GM12874 (cell line): ENCODE measurements around the gene PDZRN3.

Source experiments
- TF ChIP-seq, protein P1 (sequence below): IDR thresholded peaks from 2 replicates; pipeline ENCODE4 v1.5.1; 2011; ENCODE audit warnings: low read depth, mild to moderate bottlenecking, control low read depth, low read length, moderate library complexity; ENCODE audit not compliant: insufficient read depth

The PDZRN3 gene

GRCh38 chr3:73535931-73536330, 88.8 kb downstream of the PDZRN3 start:
- TF ChIP-seq, protein P1, sequence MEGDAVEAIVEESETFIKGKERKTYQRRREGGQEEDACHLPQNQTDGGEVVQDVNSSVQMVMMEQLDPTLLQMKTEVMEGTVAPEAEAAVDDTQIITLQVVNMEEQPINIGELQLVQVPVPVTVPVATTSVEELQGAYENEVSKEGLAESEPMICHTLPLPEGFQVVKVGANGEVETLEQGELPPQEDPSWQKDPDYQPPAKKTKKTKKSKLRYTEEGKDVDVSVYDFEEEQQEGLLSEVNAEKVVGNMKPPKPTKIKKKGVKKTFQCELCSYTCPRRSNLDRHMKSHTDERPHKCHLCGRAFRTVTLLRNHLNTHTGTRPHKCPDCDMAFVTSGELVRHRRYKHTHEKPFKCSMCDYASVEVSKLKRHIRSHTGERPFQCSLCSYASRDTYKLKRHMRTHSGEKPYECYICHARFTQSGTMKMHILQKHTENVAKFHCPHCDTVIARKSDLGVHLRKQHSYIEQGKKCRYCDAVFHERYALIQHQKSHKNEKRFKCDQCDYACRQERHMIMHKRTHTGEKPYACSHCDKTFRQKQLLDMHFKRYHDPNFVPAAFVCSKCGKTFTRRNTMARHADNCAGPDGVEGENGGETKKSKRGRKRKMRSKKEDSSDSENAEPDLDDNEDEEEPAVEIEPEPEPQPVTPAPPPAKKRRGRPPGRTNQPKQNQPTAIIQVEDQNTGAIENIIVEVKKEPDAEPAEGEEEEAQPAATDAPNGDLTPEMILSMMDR, result no peak

DNA sequence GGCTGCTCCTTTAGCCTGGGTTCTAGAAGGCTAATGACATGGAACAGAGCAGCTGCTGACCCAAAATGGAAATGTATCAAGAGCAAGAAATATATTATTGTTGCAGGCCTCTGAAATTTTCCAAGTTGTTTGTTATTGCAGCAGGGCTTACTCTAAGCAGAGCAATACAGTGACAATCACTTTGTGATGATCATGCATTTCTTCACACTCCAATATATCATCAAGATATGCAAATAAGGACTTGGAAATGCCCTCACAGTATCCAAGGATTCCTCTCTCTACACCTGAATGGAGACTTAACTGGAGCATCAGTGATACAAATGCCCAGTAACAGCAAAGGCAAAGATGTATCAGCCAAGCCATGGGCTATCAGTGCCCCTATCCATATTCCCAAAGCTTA, 89.6 kb downstream of the PDZRN3 start:
- TF ChIP-seq, protein P1, result no peak

DNA sequence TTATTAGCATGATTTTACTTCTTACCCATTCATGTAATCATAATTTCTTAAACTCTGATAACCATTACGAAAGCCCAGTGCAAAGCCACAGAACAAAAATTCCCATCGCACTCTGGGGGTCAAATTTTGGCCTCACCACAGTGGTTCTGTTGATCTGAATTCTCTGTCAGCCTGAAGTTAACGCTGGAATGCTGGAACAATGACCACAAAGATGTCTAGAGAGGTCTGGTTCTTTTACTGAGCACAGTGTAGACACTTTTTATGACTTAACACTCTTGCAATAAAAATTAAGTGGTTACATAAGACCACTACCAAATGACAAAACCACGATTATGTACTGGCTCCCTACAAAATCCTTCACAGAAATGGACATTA, 94.7 kb downstream of the PDZRN3 start:
- TF ChIP-seq, protein P1, result no peak

- TF ChIP-seq, protein P1, result no peak
Measured at GRCh38 chr3:73529308-73530021, 95.3 kb downstream of the PDZRN3 start.

DNA sequence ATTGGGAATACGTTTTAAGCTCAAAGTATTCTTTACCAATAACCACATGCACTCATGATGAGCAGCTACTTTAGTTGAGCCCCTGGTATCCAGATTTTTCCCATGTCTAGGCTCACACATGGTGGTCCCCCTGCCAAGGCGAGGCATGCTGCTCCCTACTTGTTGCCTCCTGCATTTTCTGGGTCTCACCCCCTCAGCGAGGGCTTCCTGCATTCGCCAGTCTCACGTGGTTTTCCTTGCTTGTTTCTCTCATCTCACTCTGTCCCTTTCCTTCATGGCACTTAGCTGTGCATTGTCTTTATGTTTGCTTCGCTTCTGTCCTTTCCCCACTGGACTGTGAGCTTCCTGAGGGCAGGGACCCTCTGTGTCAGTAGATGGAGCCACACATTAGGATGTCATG, 99.2 kb downstream of the PDZRN3 start:
- TF ChIP-seq, protein P1, result no peak

DNA sequence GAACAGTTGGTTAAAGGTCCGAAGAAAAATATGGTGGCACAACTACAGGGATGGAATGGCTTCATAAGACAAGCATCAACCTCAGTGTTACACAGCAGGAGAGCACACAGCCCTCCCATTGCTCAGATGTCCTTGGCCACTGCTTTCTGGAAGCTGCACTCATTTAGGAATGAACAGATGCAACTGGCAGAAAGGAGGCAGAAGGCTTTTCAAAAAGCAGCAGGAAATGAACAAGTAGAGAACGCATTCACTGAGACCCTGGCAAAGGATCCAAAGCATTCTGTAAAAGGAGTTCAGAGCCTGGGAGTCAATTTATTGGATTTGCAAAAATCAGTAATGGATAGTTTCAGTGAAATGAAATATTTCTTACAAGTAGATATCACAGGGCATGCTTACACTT, 101.1 kb downstream of the PDZRN3 start:
- TF ChIP-seq, protein P1, result no peak

DNA sequence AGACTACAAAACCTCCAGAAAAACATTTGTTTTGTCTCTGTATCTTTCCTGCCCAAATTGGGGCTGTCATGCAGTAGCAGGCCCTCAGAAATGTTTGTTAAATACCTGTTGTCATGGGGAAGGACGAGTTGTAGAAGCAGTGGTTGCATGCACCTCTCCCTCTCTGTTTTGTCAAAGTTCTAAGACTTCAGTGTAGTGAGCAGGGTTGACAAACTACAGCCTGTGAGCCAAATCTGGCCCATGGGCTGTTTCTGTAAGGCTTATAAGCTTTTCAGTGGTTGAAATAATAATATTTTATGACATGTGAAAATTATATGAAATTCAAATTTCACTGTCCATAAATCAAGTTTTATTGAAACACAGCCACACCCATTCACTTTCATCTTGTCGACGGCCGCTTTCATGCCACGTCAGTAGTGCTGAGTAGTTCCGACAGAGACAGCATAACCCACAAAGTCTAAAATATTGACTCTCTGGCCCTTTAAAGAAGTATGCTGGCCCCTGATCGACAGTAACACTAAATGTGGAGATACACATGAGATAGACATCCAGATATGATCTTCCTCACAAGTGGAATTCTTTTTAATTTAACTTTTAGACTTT, 102.9 kb downstream of the PDZRN3 start:
- TF ChIP-seq, protein P1, result no peak
